Transverse colon (tissue), 4 donors: Measurements from ENCODE around the gene CCNT1. TPM values are rescaled to one million over a fixed set of nuclear protein-coding genes. Genes with fewer than 3 reads are reported as not detected.

Experiments
- DNase-seq: peaks from one replicate; pipeline ENCODE4 v3.0.0-alpha.2; 2019
- H3K27ac ChIP-seq, 4 donors: fragments of 200-600 bp; sonication (generic); 2 replicates each; pipeline ENCODE4 v1.5.1; 2016 to 2018; ENCODE audit warnings: inconsistent platforms in 4 of 4
- H3K27me3 ChIP-seq: fragments of 200-600 bp; sonication (generic); 2 replicates; pipeline ENCODE4 v1.5.1; 2017; ENCODE audit warnings: inconsistent platforms
- H3K36me3 ChIP-seq, 4 donors: fragments of 200-600 bp; sonication (generic); 2 replicates each; pipeline ENCODE4 v1.5.1; 2017 to 2019; ENCODE audit warnings: inconsistent platforms in 4 of 4
- H3K4me1 ChIP-seq, 4 donors: fragments of 200-600 bp; sonication (generic); 2 replicates each; pipeline ENCODE4 v1.5.1; 2017 to 2020; ENCODE audit warnings: inconsistent platforms in 4 of 4
- H3K4me3 ChIP-seq, 4 donors: fragments of 200-600 bp; sonication (generic); 1 replicate in 1 of 4; 2 replicates in 3 of 4; pipeline versions ENCODE4 v1.5.1 to v1.6.1; 2017 to 2019; ENCODE audit warnings: inconsistent platforms in 4 of 4
- H3K9me3 ChIP-seq, 2 donors: fragments of 200-600 bp; sonication (generic); 2 replicates each; pipeline ENCODE4 v1.5.1; 2017 to 2019; ENCODE audit warnings: inconsistent platforms in 2 of 2
- CTCF ChIP-seq, 5 experiments: fragments of 200-600 bp in 3 of 5; fragments of 450-650 bp in 2 of 5; sonication (generic) in 3 of 5; IDR thresholded peaks; 1 replicate in 2 of 5; 2 replicates in 3 of 5; pipeline ENCODE4 v1.5.1; 2016 to 2017; ENCODE audit warnings: antibody characterized with exemption in 5 of 5, inconsistent platforms in 3 of 5, mild to moderate bottlenecking in 2 of 5, moderate library complexity in 1 of 5
- EP300 ChIP-seq: sonication (generic); formaldehyde crosslinking; IDR thresholded peaks from one replicate; pipeline ENCODE4 v1.6.1; 2017; ENCODE audit warnings: antibody characterized with exemption, low read depth
- POLR2A ChIP-seq: fragments of 450-650 bp; IDR thresholded peaks from one replicate; pipeline ENCODE4 v1.6.1; 2016; ENCODE audit warnings: antibody characterized with exemption, mild to moderate bottlenecking, moderate library complexity
- POLR2AphosphoS5 ChIP-seq, 3 donors: sonication (generic); formaldehyde crosslinking; IDR thresholded peaks; one replicate each; pipeline ENCODE4 v1.6.1; 2016; ENCODE audit warnings: antibody characterized with exemption in 3 of 3
- WGBS, 2 donors: methylation state at CpG; one replicate each; pipeline ENCODE4 v1.1.5; 2018; ENCODE audit warnings: low coverage in 1 of 2; 5-methylcytosine and 5-hydroxymethylcytosine counted together
- in situ Hi-C, 4 donors: fragments of 200-750 bp; cut with MboI; loops; one replicate each; pipeline versions ENCODE4 v1.15.0 to v1.15.1; 2017; ENCODE audit warnings: low sequenced_read_pairs in 3 of 4, low pct_ligation_motif_present in 1 of 4, low pct_unique_long_range_greater_than_20kb in 1 of 4
- intact Hi-C: fragments of 100-400 bp; cut with DNase I; formaldehyde crosslinking; loops from one replicate; pipeline ENCODE4 v1.15.1; 2023; ENCODE audit warnings: low total_unique reads
- total RNA-seq, 4 donors: library from RNA; depleted of rRNA; stranded (reverse); fragments of >200 nt; gene quantifications; one replicate each; pipeline ENCODE4 v1.1.0, GENCODE V29; 2016

CCNT1 gene
- total RNA-seq, 4 donors from 2014 or later: 10.0 to 29.4 (median 23.6) TPM

GRCh38 chr12:48695859-48696258 is 20.6 kb downstream of the CCNT1 start:
- no peak for DNase-seq
- intact Hi-C loops: no loop called here
- in situ Hi-C loops: no loop called here
- WGBS, 2 donors: 80 to 97% methylated on average over 1 to 2 of the region's 2 CpGs
- TF ChIP-seq POLR2AphosphoS5 (IDR thresholded peaks at IDR 0.05) (no peak), CTCF (IDR thresholded peaks at IDR 0.05) (no peak), POLR2A (no peak), EP300 (no peak)
- Histone ChIP-seq H3K27me3 (no peaks in the 10 kb centered on the region), H3K27ac (no peak overlapping the region), H3K9me3 (no peaks in the 10 kb centered on the region), H3K36me3 (peaks cover 0 to 84% (median 35%) of the 10 kb centered on the region in 4 donors), H3K4me1 (peaks cover 0 to 3% (median 0%) of the 10 kb centered on the region in 4 donors), H3K4me3 (no peak overlapping the region)

GRCh38 chr12:48694038-48694437 is 22.5 kb downstream of the CCNT1 start:
- in situ Hi-C loops: no loop called here
- 93 to 100% methylated on average over 2 to 6 of the region's 6 CpGs for WGBS, 2 donors
- intact Hi-C loops: loop anchor here (5.0 kb wide), 1 partner anchor 1713 kb away; no protein-coding TSS in a partner anchor
- Histone ChIP-seq H3K4me1 (peaks cover 0 to 3% (median 0%) of the 10 kb centered on the region in 4 donors), H3K36me3 (peaks cover 0 to 69% (median 32%) of the 10 kb centered on the region in 4 donors), H3K27me3 (no peaks in the 10 kb centered on the region), H3K4me3 (no peak overlapping the region), H3K9me3 (no peaks in the 10 kb centered on the region), H3K27ac (no peak overlapping the region)
- no peak for DNase-seq
- no peak for TF ChIP-seq CTCF (IDR thresholded peaks at IDR 0.05)
- no peak for TF ChIP-seq POLR2AphosphoS5 (IDR thresholded peaks at IDR 0.05)
- no peak for TF ChIP-seq EP300
- no peak for TF ChIP-seq POLR2A

- in situ Hi-C loops: no loop called here
- 88 to 94% methylated on average over 5 to 6 of the region's 6 CpGs for WGBS, 2 donors
- H3K4me1 ChIP-seq: peaks cover 0 to 3% (median 0%) of the 10 kb centered on the region in 4 donors
- TF ChIP-seq CTCF (IDR thresholded peaks at IDR 0.05): no peak
- TF ChIP-seq POLR2A: no peak
- no peak for TF ChIP-seq EP300
- TF ChIP-seq POLR2AphosphoS5 (IDR thresholded peaks at IDR 0.05): no peak
- H3K36me3 ChIP-seq: peaks cover 0 to 64% (median 30%) of the 10 kb centered on the region in 4 donors
- H3K9me3 ChIP-seq: no peaks in the 10 kb centered on the region
- intact Hi-C loops: loop anchor here (5.0 kb wide), 1 partner anchor 1714 kb away; no protein-coding TSS in a partner anchor
- no peak for DNase-seq
- no peak overlapping the region for H3K27ac ChIP-seq
- no peaks in the 10 kb centered on the region for H3K27me3 ChIP-seq
- no peak overlapping the region for H3K4me3 ChIP-seq
Measured at GRCh38 chr12:48693572-48693971, 22.9 kb downstream of the CCNT1 start.

- Histone ChIP-seq H3K27me3 (no peaks in the 10 kb centered on the region), H3K36me3 (peaks cover 0 to 52% (median 25%) of the 10 kb centered on the region in 4 donors), H3K4me1 (peaks cover 0 to 3% (median 0%) of the 10 kb centered on the region in 4 donors), H3K4me3 (no peak overlapping the region), H3K27ac (no peak overlapping the region), H3K9me3 (no peaks in the 10 kb centered on the region)
- TF ChIP-seq POLR2AphosphoS5 (IDR thresholded peaks at IDR 0.05) (no peak), POLR2A (no peak), EP300 (no peak)
- in situ Hi-C loops (no loop called here), intact Hi-C loops (loop anchor here (5.0 kb wide), 1 partner anchor 1715 kb away; no protein-coding TSS in a partner anchor)
- WGBS, 2 donors: 52 to 56% methylated on average over 2 of the region's 2 CpGs
- no peak for DNase-seq
Measured at GRCh38 chr12:48691826-48692487, 24.6 kb downstream of the CCNT1 start.
